NCI-H524 treated with DMSO at 0.1 percent for 48 hours (cell line): ENCODE results near the gene IGSF21.

ENCODE experiments used
- DNase-seq: peaks from one replicate; lab custom pipeline; 2025; lab: John Stamatoyannopoulos, UW

The IGSF21 gene

DNA sequence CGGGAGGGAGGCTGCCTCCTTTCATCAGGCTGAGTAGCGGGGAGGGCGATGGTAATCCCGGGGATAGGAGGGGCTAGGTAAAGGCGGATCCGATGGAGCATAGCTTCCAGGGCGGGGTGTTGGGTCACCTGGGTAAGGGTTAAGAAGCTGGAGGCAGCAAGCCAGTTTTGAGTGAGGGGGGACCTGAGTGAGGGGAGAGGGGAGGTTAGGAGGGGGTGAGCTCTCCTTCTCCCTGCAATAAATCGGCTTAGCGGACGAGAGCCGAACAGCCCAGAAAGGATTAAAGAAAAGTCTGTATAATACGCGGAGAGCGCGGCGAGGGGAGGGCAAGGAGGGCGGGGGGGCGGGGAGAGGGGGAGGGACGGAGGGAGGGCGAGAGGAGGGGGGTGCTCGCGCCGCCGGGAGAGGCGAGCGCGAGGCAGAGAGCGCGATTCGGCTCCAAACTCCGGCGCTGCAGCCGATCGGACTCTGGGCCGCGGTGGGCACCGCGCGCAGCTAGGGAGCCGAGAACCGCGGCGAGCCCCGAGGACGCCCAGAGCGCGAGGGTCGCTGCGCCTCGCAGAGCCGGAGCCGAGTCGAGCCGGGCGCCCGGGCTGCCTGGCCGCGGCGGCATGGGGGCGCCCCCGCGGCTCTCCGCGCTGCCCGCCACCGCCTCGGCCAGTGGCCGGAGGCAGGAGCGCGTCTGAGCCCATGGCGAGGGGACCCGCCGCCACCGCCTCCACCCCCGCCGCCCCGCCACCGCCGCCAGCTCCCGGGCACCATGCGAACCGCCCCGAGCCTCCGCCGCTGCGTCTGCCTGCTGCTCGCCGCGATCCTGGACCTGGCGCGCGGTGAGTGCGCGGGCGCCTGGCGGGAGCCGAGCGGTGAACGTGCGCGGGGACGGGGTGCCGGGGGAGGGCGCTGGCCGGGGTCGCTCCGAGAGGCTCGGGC lies at the start of gene IGSF21:
Gene IGSF21, plus strand, starts transcription at position 430 of the 930 bp plus-strand sequence. Its CDS starts 331 bp downstream, at position 761.
- peak; percentile 68 for DNase-seq

DNA sequence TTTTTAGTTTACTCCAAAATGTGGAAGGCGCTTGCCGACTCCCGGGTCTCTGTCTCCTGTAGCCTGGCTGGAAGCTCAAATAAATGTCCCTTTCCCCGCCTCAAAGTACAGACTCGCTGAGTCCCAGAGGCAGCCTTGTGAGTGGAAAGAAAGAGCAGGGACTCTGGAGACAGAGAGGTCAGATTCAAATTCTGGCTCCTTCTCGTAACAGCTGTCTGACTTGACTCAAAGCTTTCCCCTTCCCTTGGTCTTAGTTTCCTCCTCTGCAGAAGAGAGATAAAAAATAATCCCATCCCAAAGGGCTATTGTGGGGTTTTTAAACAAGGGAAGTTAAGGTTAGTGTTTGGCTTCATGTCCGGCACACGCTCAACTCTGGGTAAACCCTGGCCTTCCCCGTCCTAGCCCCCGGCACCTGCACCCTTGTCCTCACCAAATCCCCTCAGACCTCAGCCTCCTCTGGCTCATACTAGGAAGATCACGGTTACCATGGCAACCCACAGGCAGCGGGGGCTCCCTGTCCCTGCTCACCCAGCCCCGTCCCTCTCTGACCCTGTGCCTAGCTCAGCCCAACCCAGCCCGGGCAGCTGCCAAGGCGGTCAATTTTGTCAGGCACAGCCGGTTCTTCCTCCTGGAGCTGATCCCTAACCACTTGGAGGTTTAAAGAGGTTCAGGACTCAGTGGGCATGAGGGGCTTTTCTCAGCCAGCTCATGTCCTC lies 49.2 kb upstream of the IGSF21 start:
- no peak for DNase-seq

DNA sequence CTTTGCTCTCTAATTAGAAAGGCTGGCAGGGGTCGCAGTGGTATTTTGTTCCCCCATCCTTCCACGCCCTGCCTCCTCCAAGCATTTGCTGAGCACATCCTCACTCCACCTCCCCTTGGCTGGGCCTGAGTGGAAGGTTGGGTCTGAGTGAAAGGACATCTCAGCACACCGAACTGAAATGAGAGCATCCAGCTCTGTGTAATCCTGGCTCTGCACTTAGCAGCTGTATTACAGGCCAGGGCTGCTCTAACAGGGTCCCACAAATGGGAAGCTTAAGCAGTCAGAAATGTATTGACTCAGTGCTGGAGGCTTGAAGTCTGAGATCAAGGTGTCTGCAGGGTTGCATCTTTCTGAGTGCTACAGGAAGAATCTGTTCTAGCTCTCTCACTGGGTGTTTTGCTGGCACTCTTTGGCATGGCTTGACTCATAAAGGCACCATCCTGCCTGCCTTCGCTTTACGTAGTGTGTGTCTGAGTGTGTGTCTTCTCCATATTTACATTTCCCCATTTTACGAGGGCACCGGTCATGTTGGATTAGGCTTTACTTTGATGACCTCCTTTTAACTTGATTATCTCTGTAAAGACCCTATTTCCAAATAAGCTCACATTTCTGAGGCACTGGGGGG lies 48.5 kb upstream of the IGSF21 start:
- DNase-seq, result no peak

DNA sequence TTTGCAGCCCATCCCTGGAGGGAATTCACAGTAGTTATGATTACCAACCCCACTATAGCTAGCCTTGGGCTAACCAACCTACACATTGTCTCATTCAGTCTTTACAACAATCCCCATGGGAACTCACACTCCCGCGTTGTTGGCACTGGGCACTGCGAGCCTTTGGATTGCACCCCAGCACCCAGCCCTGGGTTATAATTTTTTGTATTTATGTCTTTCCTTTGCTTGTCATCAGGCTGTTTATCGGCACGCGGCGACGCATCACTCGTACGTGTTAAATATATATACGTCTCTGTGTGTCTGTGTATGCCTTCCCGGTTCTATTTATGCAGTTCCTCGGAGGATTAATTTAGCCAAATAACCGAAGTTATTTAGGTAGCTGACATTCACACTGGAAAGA lies 47.2 kb upstream of the IGSF21 start:
- DNase-seq, result no peak

DNA sequence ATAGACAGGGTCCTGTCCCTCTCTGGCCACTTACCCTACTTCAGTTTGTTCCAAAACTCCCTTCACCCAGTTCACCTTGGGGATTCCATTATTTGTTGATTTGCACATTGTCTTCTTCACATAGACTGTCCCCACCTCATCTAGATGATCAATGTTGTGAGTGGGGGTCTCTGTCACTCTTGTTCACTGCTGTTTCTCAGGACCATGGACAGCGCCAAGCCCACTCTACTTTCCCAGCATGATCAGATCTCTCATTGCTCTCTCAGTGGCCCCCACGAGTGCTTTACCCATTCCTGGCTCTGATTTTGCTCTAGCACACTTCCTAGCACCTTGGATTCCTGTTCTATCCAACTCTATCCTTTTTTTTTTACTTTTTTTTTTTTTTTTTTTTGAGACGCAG lies 45.4 kb upstream of the IGSF21 start:
- DNase-seq, result no peak

DNA sequence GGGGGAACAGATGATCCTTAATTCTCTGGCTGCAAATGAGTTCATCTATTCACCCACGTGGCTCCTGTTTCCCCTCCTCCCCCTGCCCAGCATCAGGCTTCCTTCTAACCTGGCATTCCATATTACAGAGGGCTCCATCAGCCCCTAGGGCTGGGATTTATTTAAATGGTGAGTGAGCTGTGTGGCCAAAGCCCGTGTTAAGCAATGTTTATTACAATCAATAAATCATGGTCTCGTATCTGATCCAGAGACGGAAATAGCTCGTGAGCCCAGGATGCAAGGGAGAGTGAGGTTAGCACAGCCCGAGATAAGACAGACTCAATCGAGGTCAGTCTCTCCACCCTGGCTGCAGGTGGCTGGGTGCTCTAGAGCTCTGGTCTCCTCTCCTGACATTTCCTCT lies 43.1 kb upstream of the IGSF21 start:
- no peak for DNase-seq

DNA sequence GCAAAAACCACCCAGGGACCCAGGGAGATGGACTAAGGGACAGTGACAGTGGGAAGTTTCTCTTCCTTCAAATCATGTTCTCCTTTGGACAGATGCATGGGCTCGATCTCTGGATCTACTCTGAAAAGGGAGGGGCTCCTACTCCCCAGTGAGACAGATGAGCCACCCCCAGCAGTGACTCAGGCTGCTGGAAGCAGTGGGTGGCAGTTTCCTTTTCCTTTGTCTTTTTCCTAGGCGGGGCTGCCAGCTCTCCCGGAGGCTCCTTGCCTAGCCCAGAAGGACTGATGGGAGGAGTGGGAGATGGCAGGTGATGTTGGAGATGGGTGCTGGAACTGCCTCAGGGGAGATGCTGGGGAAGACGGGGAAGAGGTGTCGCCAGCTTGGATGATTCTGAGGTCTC lies 41.0 kb upstream of the IGSF21 start:
- DNase-seq, result no peak

DNA sequence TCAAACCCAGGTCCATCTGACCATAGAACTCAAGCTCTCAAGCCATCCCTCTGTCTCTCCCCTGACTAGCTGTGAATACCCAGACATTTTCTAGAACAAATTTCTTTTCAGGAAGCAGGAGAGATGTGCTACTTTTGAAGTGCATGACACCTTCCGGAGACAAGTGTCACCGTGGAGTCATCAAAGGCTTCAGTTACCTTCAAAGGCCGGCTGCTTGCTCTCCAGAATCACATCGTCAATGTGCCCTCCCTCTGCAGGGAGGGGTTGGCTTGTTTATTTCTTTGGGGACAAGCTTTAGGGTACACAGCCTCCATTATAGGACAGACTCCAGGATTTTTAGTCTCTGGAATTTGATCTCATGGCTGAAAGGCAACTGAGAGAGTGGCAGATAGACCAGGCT lies 37.7 kb upstream of the IGSF21 start:
- no peak for DNase-seq

DNA sequence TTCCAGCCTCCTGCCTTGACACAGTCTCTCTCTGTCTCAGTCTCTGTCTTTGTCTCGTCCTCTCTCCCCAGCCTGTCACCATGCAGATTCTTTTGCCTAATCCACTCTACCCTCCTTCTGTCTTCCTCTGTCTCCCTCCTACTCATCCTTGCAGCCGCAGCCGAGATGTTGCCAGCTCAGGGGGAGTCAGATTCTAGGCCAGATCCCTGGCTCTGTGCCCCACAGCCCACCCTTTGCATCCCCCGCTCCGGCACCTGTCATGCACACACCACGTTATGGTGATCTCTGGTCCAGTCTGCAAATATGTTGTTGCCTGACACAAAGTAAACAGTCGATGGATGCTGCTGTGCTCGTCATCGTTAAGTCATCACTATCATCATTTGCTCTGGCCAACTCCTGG lies 35.5 kb upstream of the IGSF21 start:
- DNase-seq, result no peak

DNA sequence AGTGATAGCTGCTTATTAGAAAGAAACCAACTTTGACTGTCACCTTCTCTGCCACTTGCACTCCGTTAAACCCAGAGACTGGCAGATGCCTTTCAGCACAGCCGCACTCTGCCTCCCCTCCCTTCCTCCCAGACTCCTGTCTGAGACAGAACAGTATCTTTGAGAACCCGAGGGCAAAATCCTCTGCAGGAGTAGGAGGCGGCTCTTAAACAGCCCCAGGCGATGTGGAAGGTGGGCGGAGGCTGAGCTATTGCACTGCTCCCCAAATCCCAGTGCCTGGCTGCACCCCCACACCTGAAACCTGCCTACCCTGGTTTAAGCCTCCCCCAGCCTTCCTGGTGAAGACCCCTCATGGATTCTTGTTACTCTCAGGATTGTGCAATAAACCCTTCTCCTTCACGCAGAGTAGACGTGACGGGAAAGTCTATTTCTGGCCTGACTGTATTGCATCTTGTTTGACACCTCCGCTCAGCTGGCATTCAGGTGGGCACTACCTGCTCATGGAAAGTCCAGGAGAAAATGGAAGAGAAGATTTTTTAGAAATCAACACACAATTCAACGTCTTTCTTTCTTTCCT lies 34.4 kb upstream of the IGSF21 start:
- no peak for DNase-seq

DNA sequence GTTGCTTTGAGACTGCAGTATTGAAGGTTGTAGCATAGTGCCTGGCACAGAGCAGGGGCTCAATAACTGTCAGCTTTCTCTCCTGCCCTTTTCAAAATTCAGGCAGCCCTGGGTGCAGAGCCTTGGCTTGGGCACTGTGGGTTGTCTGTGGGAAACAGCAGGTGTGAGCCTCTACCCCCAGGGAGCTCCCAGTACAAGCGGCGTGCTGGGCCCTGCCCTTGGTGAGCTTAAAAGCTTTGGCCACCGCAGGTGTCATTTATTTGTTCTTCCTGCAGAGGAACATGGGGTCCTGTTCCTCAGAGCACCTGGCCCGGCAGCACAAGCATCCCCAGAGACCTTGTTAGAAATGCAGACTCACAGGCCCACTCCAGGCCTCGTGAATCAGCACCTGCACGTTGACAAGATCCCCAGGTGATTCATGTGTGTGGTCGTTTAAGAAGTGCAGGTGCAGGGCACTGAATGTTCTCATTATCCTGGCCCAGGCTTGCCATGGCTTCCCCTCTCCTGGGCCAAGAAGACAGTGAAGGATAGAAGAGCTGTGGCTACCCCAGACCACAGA lies 29.9 kb upstream of the IGSF21 start:
- DNase-seq, result no peak

DNA sequence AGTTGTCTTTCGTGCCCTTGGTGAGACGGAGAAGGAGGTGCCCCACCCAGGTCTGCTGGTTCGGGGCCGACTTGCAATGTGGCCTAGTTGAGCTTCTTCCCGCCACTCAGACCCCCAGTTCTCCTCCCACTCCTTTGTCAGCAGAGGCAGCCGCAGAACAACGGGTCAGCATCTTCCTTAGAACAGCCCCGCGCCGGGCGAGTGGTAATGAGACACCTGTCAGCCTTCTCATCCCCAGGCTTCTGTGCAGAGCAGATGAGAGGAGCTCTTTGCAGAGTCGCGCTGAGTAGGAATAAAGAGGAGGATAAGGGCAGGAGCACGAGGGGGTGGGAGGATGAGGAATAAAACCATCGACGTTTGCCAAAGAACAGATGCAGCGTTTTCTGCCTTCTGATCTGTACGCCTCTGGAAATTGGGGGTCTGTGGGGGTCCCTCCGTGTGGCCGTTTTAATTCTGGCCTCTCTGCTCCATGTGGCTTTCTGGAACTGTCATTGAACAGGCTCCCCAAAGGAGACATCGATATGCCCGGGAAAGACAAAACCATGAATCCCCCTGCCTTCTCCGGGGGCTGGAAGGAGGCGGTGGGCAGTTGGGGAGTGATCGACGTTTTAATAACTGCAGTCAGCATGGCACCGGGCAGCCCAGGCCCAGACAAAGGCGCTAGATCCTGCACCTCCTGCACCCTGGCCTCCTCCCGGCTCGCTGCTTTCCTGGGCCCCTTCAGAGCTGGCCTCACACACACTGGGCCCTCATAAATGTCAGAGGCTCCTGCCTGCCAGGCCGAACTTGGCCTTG lies 27.5 kb upstream of the IGSF21 start:
- peak; percentile 73 for DNase-seq

DNA sequence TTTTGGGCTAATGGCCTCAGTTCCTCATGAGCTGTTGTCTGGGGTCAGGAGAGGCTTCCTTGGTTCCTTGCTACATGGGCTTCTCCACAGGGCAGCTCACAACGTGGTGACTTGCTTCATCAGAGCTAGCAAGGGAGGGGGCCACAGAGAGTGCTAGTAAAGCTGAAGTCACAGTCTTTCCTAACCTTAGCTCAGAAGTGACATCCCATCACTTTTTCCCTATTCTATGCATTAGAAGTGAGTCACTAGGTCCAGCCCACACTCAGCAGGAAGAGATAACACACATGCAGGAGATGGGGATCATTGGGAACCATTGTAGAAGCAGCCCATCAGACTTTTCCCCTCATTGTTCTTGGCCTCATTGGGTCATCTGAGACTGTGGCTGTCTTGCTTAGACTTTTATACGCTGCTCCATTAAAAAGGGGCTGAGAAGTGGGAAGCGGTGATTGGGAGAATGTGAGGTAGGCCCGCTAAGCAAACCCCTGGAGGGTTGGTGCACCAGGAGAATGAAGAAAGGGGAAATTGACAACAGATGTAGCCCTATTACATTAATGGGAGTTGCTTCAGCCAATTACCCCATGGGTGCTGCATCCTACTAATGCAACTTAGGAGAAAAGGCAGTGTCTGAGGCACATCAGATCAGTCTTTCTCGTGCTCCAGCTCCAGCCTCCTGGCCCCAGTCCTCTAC lies 22.1 kb upstream of the IGSF21 start:
- DNase-seq, result no peak

DNA sequence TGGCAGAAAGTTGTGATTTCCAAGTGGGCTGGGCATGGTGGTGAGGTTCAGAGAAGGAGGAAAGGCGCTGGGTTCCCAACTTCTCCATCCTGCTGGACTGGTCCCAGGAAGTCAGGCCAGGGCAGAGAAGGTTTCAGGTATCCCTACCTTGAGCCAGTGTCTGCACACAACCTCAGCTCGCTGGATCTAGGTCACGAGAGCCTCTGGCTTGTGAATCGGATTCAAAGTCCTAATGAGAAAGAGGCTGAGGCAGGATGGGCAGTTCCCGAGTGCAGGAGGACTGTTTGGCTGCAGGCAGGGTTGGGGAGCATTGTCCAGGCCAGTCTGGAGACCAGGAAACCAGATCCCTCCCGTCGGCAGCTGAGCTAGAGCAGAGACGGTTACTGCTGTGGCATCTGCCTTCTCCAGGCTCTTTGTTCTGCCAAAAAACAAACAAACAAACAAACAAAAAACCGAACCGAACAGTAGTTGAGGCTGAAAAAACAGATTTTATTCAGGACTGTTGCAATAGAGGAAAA lies 19.5 kb upstream of the IGSF21 start:
- no peak for DNase-seq

DNA sequence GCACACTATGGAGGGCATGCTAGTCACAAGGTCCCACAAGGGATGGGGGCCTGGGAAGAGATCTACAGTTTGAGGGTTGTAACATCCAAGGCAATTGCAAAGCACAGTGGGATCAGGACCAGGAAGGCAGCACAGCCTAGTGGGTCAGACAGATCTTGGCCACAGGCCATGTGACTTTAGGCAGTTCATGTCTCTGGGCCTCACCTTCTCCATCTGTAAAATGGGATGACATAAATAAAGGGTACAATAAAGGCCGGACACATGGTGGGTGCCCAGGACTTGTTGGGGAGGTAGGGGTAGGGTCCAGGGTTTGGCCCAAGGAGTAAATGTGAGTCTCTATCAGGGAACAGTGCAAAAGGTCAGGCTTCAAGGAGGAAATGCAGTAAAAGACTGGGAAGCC lies 18.1 kb upstream of the IGSF21 start:
- DNase-seq, result no peak

DNA sequence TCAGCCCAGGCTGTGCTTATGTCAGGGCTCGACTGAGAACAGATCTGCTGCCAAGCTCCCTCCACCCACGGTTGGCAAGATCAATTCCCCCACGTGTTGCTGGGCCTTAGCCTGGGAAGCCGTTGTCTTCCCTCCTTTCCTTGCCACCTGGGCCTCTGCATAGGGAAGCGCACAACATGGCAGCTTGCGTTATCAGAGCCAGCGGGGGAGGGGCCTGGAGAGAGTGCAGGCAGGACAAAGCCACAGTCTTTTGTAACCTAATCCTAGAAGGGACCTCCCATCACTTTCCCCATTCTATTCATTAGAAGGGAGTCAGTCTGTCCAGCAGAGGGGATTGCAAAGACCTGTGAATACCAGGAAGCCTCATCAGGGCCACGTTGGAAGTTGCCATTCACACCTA lies 17.0 kb upstream of the IGSF21 start:
- DNase-seq, result no peak

DNA sequence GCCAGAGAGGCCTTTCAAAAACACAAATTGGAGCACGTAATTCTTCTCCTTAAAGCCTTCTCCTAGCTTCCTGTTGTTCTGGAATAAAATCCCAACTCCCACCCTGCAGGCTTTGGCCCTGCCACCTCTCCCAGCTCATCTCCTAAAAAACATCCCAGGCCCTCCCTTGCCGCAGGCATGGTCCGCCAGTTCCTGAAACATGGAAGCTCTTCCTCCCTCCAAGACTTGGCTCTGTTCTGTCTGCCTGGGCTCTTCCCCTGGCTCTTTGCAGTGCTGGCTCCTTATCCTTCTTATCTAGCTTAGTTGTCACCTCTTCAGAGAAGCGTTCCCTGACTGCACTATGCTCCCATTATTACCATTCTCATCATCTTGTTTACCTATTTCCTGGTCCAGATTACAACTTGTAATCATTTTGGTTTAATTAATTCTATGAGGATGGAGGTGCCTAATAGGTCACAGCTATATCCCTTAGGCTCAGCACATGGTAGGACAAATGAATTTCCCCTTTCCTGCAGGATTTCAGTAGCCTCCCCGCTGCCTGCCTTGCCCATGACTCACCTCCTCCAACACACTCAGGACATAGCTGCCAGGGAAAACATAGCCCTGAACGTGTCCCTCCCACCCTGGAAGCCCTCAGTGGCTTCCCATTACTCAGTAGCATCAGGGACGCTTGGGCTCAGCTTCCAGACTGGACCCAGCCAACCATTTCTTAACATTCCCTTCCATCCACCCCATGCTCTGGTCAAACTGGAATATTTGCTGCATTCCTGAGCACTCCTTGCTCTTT lies 15.7 kb upstream of the IGSF21 start:
- DNase-seq, result no peak

DNA sequence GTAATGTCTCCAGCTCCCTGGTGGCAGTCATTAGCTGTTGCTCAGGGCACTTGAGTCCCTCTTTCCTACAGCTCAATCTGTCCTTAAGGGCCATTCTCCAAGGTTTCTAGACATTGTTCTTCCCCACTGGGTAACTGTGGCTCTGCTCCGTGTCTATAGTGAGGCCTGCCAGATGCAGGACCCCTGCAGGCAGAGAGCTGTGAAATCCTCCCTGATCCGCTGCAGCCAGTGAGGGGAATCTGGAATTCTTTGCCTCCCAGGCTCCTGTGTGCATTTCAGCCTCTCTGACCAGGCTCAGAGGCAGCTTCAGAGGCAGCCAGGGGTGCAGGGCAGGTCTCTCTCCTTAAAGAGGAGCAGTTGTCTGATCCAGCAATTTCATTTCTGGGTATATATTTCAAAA lies 14.4 kb upstream of the IGSF21 start:
- DNase-seq, result no peak

DNA sequence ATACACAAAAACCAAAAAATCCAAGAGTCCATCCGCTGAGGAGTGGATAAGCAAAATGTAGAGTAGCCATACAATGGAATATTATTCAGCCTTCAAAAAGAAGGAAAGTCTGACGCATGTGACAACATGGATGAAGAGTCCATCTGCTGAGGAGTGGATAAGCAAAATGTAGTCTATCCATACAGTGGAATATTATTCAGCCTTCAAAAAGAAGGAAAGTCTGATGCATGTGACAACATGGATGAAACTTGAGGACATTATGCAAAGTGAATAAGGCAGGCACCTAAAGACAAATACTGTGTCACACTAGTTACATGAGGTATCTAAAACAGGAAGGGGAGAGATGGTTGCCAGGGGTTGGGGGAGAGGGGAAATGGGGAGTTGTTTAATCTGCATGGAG lies 14.0 kb upstream of the IGSF21 start:
- no peak for DNase-seq

DNA sequence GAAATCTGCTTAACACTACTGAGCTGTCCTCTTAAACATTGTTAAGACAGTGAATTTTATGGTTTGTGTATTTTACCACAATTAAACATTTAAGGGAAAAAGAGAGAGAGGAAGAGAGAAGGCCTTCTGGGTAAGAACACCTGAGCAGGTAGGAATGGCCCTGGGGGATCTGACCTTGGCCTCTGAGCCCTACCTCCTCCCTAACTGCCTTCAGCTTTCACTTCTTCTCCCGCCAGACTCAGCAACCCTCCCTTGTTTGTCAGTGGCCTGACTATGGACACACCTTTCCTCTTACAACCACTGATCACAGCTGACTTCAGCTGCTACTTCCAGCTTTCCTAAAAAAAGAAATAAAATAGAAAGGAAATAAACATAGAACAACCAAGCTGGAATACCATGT lies 13.5 kb upstream of the IGSF21 start:
- no peak for DNase-seq
